ENCODE data around the gene ITPRIPL2. TPM values are rescaled to one million over a fixed set of nuclear protein-coding genes. Genes with fewer than 3 reads are reported as not detected.

The ITPRIPL2 gene
- total and polyA plus RNA-seq, 2 of the 13 experiments (the other 11 are each of a cell fraction or from before 2014, with no cell fraction given), result 5.9 to 12.6 TPM

DNA sequence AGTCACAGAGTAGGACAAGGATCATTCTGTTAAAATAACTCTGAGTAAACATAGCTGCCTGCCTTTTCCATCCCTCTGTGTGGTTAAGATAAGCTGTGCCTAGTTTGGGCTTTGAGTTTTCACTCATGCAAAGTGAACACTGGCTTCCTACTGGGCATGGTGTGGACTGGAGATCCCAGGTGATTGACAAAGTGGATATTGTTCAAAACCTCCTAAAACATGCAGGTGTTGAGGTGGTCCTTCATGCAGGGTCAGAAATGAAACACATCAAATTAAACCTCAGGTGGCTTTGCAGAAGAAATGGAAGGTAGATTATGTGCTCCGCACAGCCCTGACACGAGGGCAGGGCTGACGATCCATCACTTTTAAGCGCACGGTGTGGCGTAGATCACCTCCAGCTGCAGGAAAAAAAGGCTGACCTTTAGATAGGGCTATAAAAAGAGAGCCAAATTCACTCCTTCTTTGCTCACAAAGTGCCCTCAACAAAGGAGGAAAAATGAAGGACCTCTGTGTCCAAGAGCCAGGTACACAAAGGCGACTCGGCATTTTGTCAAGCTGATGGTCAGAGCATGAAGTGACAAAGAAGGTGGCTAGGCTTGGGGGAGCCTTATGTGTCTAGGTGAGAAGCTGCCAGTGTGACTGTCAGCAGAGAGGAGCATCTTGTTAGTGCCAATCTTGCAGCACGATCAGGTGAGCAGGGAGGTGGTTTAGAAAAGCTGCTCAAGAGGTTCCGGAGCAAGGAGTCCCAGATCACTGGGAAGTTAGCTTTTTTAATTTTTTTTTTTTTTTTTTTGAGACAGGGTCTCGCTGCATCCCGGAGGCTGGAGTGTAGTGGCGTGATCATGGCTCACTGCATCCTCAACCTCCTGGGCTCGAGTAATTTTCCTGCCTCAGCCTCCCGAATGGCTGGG is 19.9 kb upstream of the ITPRIPL2 start (continued):
- TF ChIP-seq GFI1 (CRISPR knock-in tag; IDR thresholded peaks at IDR 0.05; ENCODE audit: borderline replicate concordance) (peak; percentile 62), HDAC1 (CRISPR knock-in tag; IDR thresholded peaks at IDR 0.05) (peak; percentile 60), ZNF772 (CRISPR knock-in tag; IDR thresholded peaks at IDR 0.05) (0 out of 2 replicates have a peak, but pooled peaks have one; percentile 41), ZNF737 (CRISPR knock-in tag; IDR thresholded peaks at IDR 0.05; ENCODE audit: borderline replicate concordance) (no peak; the same call in 1 of the 2 replicates), PITX1 (CRISPR knock-in tag; IDR thresholded peaks at IDR 0.05) (peak; percentile 36), MAZ (IDR thresholded peaks at IDR 0.05; ENCODE audit: borderline replicate concordance, low read depth, low read length) (peak; percentile 27; the same call in 1 of the 2 replicates), MAZ (CRISPR knock-in tag; IDR thresholded peaks at IDR 0.05; ENCODE audit: low read depth) (no peak; the same call in 1 of the 2 replicates), SIX4 (CRISPR knock-in tag; IDR thresholded peaks at IDR 0.05) (0 out of 2 replicates have a peak, but pooled peaks have one; percentile 17), SRF (IDR thresholded peaks at IDR 0.05; ENCODE audit: low read depth, low read length) (peak; percentile 47; the same call in 1 of the 2 replicates), ZNF17 (CRISPR knock-in tag; IDR thresholded peaks at IDR 0.05) (no peak), RCOR2 (CRISPR knock-in tag; IDR thresholded peaks at IDR 0.05) (peak; percentile 67), FOSL2 (CRISPR knock-in tag; IDR thresholded peaks at IDR 0.05) (peak; percentile 35), HOXA7 (CRISPR knock-in tag; IDR thresholded peaks at IDR 0.05) (no peak), LCORL (IDR thresholded peaks at IDR 0.05) (no peak), LCORL (CRISPR knock-in tag; IDR thresholded peaks at IDR 0.05) (peak; percentile 93), ZNF484 (CRISPR knock-in tag; IDR thresholded peaks at IDR 0.05; ENCODE audit: borderline replicate concordance, low read depth) (no peak), FOXO1 (CRISPR knock-in tag; IDR thresholded peaks at IDR 0.05) (no peak), ATF5 (CRISPR knock-in tag; IDR thresholded peaks at IDR 0.05; ENCODE audit: low read depth) (no peak)
- TF ChIP-seq, protein P1, sequence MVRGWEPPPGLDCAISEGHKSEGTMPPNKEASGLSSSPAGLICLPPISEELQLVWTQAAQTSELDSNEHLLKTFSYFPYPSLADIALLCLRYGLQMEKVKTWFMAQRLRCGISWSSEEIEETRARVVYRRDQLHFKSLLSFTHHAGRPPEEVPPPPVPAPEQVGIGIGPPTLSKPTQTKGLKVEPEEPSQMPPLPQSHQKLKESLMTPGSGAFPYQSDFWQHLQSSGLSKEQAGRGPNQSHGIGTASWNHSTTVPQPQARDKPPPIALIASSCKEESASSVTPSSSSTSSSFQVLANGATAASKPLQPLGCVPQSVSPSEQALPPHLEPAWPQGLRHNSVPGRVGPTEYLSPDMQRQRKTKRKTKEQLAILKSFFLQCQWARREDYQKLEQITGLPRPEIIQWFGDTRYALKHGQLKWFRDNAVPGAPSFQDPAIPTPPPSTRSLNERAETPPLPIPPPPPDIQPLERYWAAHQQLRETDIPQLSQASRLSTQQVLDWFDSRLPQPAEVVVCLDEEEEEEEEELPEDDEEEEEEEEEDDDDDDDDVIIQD (CRISPR knock-in tag; IDR thresholded peaks at IDR 0.05; ENCODE audit: low read depth), result no peak
- TF ChIP-seq, protein P2, sequence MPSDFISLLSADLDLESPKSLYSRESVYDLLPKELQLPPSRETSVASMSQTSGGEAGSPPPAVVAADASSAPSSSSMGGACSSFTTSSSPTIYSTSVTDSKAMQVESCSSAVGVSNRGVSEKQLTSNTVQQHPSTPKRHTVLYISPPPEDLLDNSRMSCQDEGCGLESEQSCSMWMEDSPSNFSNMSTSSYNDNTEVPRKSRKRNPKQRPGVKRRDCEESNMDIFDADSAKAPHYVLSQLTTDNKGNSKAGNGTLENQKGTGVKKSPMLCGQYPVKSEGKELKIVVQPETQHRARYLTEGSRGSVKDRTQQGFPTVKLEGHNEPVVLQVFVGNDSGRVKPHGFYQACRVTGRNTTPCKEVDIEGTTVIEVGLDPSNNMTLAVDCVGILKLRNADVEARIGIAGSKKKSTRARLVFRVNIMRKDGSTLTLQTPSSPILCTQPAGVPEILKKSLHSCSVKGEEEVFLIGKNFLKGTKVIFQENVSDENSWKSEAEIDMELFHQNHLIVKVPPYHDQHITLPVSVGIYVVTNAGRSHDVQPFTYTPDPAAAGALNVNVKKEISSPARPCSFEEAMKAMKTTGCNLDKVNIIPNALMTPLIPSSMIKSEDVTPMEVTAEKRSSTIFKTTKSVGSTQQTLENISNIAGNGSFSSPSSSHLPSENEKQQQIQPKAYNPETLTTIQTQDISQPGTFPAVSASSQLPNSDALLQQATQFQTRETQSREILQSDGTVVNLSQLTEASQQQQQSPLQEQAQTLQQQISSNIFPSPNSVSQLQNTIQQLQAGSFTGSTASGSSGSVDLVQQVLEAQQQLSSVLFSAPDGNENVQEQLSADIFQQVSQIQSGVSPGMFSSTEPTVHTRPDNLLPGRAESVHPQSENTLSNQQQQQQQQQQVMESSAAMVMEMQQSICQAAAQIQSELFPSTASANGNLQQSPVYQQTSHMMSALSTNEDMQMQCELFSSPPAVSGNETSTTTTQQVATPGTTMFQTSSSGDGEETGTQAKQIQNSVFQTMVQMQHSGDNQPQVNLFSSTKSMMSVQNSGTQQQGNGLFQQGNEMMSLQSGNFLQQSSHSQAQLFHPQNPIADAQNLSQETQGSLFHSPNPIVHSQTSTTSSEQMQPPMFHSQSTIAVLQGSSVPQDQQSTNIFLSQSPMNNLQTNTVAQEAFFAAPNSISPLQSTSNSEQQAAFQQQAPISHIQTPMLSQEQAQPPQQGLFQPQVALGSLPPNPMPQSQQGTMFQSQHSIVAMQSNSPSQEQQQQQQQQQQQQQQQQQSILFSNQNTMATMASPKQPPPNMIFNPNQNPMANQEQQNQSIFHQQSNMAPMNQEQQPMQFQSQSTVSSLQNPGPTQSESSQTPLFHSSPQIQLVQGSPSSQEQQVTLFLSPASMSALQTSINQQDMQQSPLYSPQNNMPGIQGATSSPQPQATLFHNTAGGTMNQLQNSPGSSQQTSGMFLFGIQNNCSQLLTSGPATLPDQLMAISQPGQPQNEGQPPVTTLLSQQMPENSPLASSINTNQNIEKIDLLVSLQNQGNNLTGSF (CRISPR knock-in tag; IDR thresholded peaks at IDR 0.05), result 0 out of 2 replicates have a peak, but pooled peaks have one; percentile 43

All from HepG2 (cell line).